AG10803 (cell line): Measurements from ENCODE around the gene UQCR10.
A peak's percentile ranks its signal among the peaks of the same experiment; 100 is the strongest.

Experiments used
- DNase-seq: peaks from one replicate; pipeline ENCODE4 v3.0.0; 2010; ENCODE audit warnings: low read depth
- H3K4me3 ChIP-seq: 2 replicates; pipeline ENCODE4 v1.5.1; 2011; ENCODE audit warnings: mild to moderate bottlenecking, low read length, control low read depth
- TF ChIP-seq, protein P1 (sequence below): conservative IDR thresholded peaks from 2 replicates; pipeline ENCODE4 v1.5.1; 2011; ENCODE audit warnings: mild to moderate bottlenecking, low read length, control low read depth, inconsistent platforms

Gene UQCR10

DNA sequence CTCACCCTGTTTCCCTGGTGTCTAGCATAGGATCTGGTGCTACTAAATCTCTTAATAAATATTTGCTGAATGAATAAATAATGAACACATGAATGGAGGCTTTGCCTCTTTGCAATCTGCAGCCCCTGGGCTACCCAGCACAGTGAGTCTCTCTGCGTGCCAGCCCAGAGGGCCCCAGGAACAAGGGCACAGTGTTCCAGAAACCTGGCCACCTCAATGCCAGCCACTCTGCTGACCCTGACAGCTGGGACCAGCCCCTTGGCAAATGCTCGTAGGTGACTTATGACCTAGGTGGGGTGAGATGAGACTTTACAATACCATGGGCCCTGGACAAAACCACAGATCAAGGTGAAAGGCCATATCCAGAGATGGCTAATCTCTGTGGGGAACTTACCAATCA is 31.6 kb downstream of the UQCR10 start:
- TF ChIP-seq, protein P1, sequence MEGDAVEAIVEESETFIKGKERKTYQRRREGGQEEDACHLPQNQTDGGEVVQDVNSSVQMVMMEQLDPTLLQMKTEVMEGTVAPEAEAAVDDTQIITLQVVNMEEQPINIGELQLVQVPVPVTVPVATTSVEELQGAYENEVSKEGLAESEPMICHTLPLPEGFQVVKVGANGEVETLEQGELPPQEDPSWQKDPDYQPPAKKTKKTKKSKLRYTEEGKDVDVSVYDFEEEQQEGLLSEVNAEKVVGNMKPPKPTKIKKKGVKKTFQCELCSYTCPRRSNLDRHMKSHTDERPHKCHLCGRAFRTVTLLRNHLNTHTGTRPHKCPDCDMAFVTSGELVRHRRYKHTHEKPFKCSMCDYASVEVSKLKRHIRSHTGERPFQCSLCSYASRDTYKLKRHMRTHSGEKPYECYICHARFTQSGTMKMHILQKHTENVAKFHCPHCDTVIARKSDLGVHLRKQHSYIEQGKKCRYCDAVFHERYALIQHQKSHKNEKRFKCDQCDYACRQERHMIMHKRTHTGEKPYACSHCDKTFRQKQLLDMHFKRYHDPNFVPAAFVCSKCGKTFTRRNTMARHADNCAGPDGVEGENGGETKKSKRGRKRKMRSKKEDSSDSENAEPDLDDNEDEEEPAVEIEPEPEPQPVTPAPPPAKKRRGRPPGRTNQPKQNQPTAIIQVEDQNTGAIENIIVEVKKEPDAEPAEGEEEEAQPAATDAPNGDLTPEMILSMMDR, result no peak
- peak overlapping the region; percentile 36 for H3K4me3 ChIP-seq
- no peak for DNase-seq

- H3K4me3 ChIP-seq, result peak overlapping the region; percentile 36
- TF ChIP-seq, protein P1, result peak; percentile 44
- DNase-seq, result peak; percentile 99
Observed at GRCh38 chr22:29799217-29799680, 32.1 kb downstream of the UQCR10 start.

DNA sequence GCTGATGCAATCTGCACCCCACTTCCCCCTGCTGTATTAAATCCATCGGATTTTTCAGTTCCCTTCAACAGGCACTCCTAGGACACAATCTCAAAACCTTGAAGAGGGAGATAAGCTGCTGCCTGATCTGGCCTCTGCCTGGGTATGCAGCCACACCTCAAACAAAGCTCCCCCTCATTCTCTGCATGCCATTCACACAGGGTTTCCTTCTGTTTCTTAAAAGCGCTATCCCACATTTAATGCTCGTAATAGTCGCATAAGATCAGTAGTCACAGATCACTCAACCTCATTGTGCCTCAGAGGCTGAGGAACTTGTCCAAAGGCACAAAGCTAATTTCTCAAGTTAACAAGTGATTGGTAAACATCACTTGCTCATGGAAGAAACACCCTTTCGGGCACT is 34.0 kb downstream of the UQCR10 start:
- TF ChIP-seq, protein P1, result no peak
- H3K4me3 ChIP-seq, result no peak overlapping the region
- DNase-seq, result no peak

DNA sequence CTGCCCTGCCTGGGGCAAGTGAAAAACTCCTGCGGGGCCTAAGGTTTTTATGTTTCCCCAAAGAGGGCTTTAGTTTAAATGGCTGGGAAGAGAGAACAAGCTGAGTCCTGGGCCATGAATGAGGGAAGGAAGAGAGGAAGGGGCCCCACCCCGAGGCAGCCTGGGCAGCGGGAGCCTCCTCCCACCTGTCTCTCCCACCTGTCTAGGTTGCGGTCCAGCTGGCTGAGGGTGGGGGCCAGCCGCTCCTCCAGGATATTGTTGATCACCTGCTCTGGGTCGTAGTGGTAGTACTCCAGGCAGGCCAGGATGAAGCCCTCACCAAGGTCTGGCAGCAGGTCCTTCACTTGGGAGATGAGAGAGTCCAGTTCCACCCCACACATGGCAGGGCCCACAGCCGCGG is 34.6 kb downstream of the UQCR10 start:
- H3K4me3 ChIP-seq, result no peak overlapping the region
- DNase-seq, result no peak
- TF ChIP-seq, protein P1, result no peak

DNA sequence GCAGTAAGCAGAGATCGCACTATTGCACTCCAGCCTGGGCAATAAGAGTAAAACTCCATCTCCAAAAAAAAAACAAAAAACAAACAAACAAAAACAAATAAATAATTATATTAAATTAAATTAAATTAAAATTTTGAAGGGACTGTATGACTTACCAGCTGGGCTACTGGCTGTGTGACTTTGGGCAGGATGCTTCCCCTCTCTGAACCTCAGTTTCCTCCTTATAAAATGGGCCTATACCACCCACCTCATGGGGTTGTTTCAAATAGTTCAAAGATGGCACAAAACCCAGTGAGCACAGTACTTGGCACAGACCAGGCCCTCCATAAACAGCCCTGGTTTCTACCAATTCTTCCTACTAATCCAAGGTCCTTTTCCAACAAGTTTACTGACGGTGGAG is 36.0 kb downstream of the UQCR10 start:
- TF ChIP-seq, protein P1, result no peak
- H3K4me3 ChIP-seq, result no peak overlapping the region
- DNase-seq, result no peak

GRCh38 chr22:29804985-29805384 is 37.8 kb downstream of the UQCR10 start:
- DNase-seq, result no peak
- TF ChIP-seq, protein P1, result no peak

GRCh38 chr22:29806196-29806595 is 39.0 kb downstream of the UQCR10 start:
- no peak for DNase-seq
- TF ChIP-seq, protein P1, result no peak
- H3K4me3 ChIP-seq, result no peak overlapping the region

More at GRCh38 chr22:29804985-29805384, 37.8 kb downstream of the UQCR10 start:
- no peak overlapping the region for H3K4me3 ChIP-seq
